NCI-H82 (cell line): ENCODE data around the gene ATP8B4.
"Not testable (repeated sequence)": the region's sequence is repeated elsewhere in the genome, so short reads cannot be mapped to it uniquely, and the experiment has no call there.

Experiments
- DNase-seq: peaks from one replicate; lab custom pipeline; 2025; lab: John Stamatoyannopoulos, UW

ATP8B4 gene

GRCh38 chr15:50119063-50120040, at the start of gene ATP8B4:
Gene ATP8B4, minus strand, starts transcription at chr15:50119233. Its CDS starts 12,267 bp downstream, at chr15:50106966.
- DNase-seq = no peak

GRCh38 chr15:50168379-50168778, 49.3 kb upstream of the ATP8B4 start:
- DNase-seq = no peak

GRCh38 chr15:50167110-50167509, 48.1 kb upstream of the ATP8B4 start:
- DNase-seq = no peak

GRCh38 chr15:50166216-50166615, 47.2 kb upstream of the ATP8B4 start:
- DNase-seq = no peak

- DNase-seq = no peak
Measured at GRCh38 chr15:50164458-50164857, 45.4 kb upstream of the ATP8B4 start.

GRCh38 chr15:50163719-50164410, 44.8 kb upstream of the ATP8B4 start:
- no peak for DNase-seq

- DNase-seq = no peak
Measured at GRCh38 chr15:50162969-50163718, 44.1 kb upstream of the ATP8B4 start.

- DNase-seq = not testable (repeated sequence)
Measured at GRCh38 chr15:50158236-50158635, 39.2 kb upstream of the ATP8B4 start.

GRCh38 chr15:50151476-50151875, 32.4 kb upstream of the ATP8B4 start:
- peak; percentile 13 for DNase-seq

- no peak for DNase-seq
Measured at GRCh38 chr15:50150851-50151250, 31.8 kb upstream of the ATP8B4 start.

GRCh38 chr15:50150349-50150748, 31.3 kb upstream of the ATP8B4 start:
- DNase-seq = no peak

GRCh38 chr15:50149090-50149489, 30.1 kb upstream of the ATP8B4 start:
- peak; percentile 45 for DNase-seq

- DNase-seq = peak; percentile 97
Measured at GRCh38 chr15:50148362-50148963, 29.4 kb upstream of the ATP8B4 start.

GRCh38 chr15:50146632-50147031, 27.6 kb upstream of the ATP8B4 start:
- DNase-seq = peak; percentile 9

GRCh38 chr15:50145451-50145872, 26.4 kb upstream of the ATP8B4 start:
- peak; percentile 90 for DNase-seq

- no peak for DNase-seq
Measured at GRCh38 chr15:50144341-50145120, 25.5 kb upstream of the ATP8B4 start.

- DNase-seq = no peak
Measured at GRCh38 chr15:50143255-50143860, 24.3 kb upstream of the ATP8B4 start.

- DNase-seq = no peak
Measured at GRCh38 chr15:50141856-50142255, 22.8 kb upstream of the ATP8B4 start.

GRCh38 chr15:50140983-50141382, 21.9 kb upstream of the ATP8B4 start:
- DNase-seq = no peak

GRCh38 chr15:50140098-50140497, 21.1 kb upstream of the ATP8B4 start:
- peak; percentile 8 for DNase-seq

GRCh38 chr15:50138391-50138790, 19.4 kb upstream of the ATP8B4 start:
- peak; percentile 28 for DNase-seq
